GM12878 (cell line): Measurements from ENCODE around the gene KRT222. TPM values are rescaled to one million over a fixed set of nuclear protein-coding genes. Genes with fewer than 3 reads are reported as not detected.

Experiments
- ATAC-seq: fragments of 200-7000 bp; cut with Tn5 transposase; 3 replicates; pipeline ENCODE4 v1.9.1; 2020; ENCODE audit warnings: mild to moderate bottlenecking, moderate library complexity
- BruUV-seq: library from RNA; stranded (reverse); fragments of 400-500 nt; replicated peaks from 2 replicates; lab custom pipeline; 2021; lab: Mats Ljungman, UMichigan
- CTCF ChIA-PET: fragments of 300-600 bp; sonication (Branson Sonifier 250); formaldehyde crosslinking; extraction: SDS; loops from one replicate; lab custom pipeline; 2021; ENCODE audit warnings: inconsistent platforms; lab: Yijun Ruan, JAX
- POLR2A ChIA-PET: fragments of 350-600 bp; formaldehyde crosslinking; extraction: SDS; loops from one replicate; lab custom pipeline; 2021; ENCODE audit warnings: inconsistent platforms; lab: Charles Lee
- RAD21 ChIA-PET: fragments of 300-600 bp; sonication (Branson Sonifier 250); formaldehyde crosslinking; loops from one replicate; lab custom pipeline; 2023; ENCODE audit warnings: antibody characterized with exemption; ENCODE audit not compliant: unreplicated experiment; lab: Charles Lee
- SMC1A ChIA-PET: fragments of 300-600 bp; sonication (Branson Sonifier 250); formaldehyde crosslinking; loops from one replicate; lab custom pipeline; 2023; ENCODE audit not compliant: unreplicated experiment, uncharacterized antibody; lab: Charles Lee
- DNase-seq: peaks from one replicate; pipeline ENCODE4 v3.0.0-alpha.2; 2011; ENCODE audit warnings: low read depth, low spot score
- FAIRE-seq: peaks from 3 replicates; lab custom pipeline; 2011; peaks lifted over from hg19 to GRCh38; lab: Jason Lieb, UNC
- H2AFZ ChIP-seq: 2 replicates; pipeline ENCODE4 v1.6.0; 2011; ENCODE audit warnings: low read depth, low read length, control low read depth; ENCODE audit not compliant: control insufficient read depth
- H3K27ac ChIP-seq: 2 replicates; pipeline ENCODE4 v1.5.1; 2011; ENCODE audit warnings: control low read depth; ENCODE audit not compliant: control insufficient read depth, insufficient read depth
- H3K27me3 ChIP-seq, 2 experiments: replicated peaks in 1 of 2; 2 replicates each; pipeline versions ENCODE4 v1.6.0 to v1.6.1; 2011; ENCODE audit warnings: low read length in 1 of 2; ENCODE audit not compliant: control insufficient read depth in 2 of 2, insufficient read depth in 2 of 2
- H3K36me3 ChIP-seq, 2 experiments: 2 replicates each; pipeline ENCODE4 v1.5.1; 2011; ENCODE audit warnings: low read length in 1 of 2; ENCODE audit not compliant: control insufficient read depth in 2 of 2, insufficient read depth in 2 of 2
- H3K4me1 ChIP-seq: 2 replicates; pipeline ENCODE4 v1.6.1; 2011; ENCODE audit warnings: mild to moderate bottlenecking, low read length, moderate library complexity, mixed read lengths; ENCODE audit not compliant: control insufficient read depth, insufficient read depth
- H3K4me2 ChIP-seq: 2 replicates; pipeline ENCODE4 v1.6.0; 2011; ENCODE audit warnings: control low read depth; ENCODE audit not compliant: control insufficient read depth, insufficient read depth
- H3K4me3 ChIP-seq: fragments of 200-600 bp; sonication (generic); 2 replicates; pipeline ENCODE4 v1.5.1; 2016
- H3K79me2 ChIP-seq: 2 replicates; pipeline ENCODE4 v1.6.0; 2011; ENCODE audit warnings: low read length; ENCODE audit not compliant: control insufficient read depth, insufficient read depth
- H3K9ac ChIP-seq: 2 replicates; pipeline ENCODE4 v1.8.0; 2011; ENCODE audit warnings: low read length, control low read depth, mixed read lengths; ENCODE audit not compliant: control insufficient read depth, insufficient read depth
- H3K9me3 ChIP-seq: replicated peaks from 3 replicates; pipeline ENCODE4 v1.5.1; 2011; ENCODE audit warnings: mild to moderate bottlenecking, low read length; ENCODE audit not compliant: control insufficient read depth, insufficient read depth
- H4K20me1 ChIP-seq: 2 replicates; pipeline ENCODE4 v1.6.0; 2011; ENCODE audit not compliant: control insufficient read depth, insufficient read depth
- ASH2L ChIP-seq: fragments of 300-600, 200-600 bp; sonication (generic); IDR thresholded peaks from 2 replicates; pipeline ENCODE4 v1.6.1; 2017; ENCODE audit warnings: low read depth, mild to moderate bottlenecking, borderline replicate concordance
- ATF7 ChIP-seq: fragments of 450-650 bp; IDR thresholded peaks from 2 replicates; pipeline ENCODE4 v1.6.1; 2016; ENCODE audit warnings: low read depth, mild to moderate bottlenecking
- JUND ChIP-seq: IDR thresholded peaks from 2 replicates; pipeline ENCODE4 v1.6.1; 2012; ENCODE audit warnings: low read depth, mild to moderate bottlenecking, low read length, improper control_type of control experiment, moderate library complexity
- KAT2A ChIP-seq: conservative IDR thresholded peaks from 2 replicates; pipeline ENCODE4 v1.6.1; 2011; ENCODE audit warnings: low read depth, low read length; ENCODE audit not compliant: control insufficient read depth
- POU2F2 ChIP-seq: IDR thresholded peaks from 3 replicates; pipeline ENCODE4 v1.6.1; 2011; ENCODE audit warnings: low read depth, mild to moderate bottlenecking, low read length, borderline replicate concordance
- SIX5 ChIP-seq: IDR thresholded peaks from 2 replicates; pipeline ENCODE4 v1.6.1; 2011; ENCODE audit warnings: mild to moderate bottlenecking, low read depth, low read length, moderate library complexity; ENCODE audit not compliant: severe bottlenecking
- SREBF1 ChIP-seq: IDR thresholded peaks from 2 replicates; pipeline ENCODE4 v1.6.1; 2012; ENCODE audit warnings: mild to moderate bottlenecking, low read length
- STAT1 ChIP-seq: fragments of 450-650 bp; conservative IDR thresholded peaks from 2 replicates; pipeline ENCODE4 v1.6.1; 2014; ENCODE audit warnings: antibody characterized with exemption, mild to moderate bottlenecking
- USF1 ChIP-seq: IDR thresholded peaks from 2 replicates; pipeline ENCODE4 v1.6.1; 2011; ENCODE audit warnings: borderline replicate concordance, low read depth, mild to moderate bottlenecking, moderate library complexity, mixed read lengths, low read length; ENCODE audit not compliant: insufficient read depth; ENCODE audit errors: extremely low read length
- ZBTB33 ChIP-seq: fragments of 450-650 bp; IDR thresholded peaks from 2 replicates; pipeline ENCODE4 v1.6.1; 2017; ENCODE audit warnings: mild to moderate bottlenecking
- WGBS: methylation state at CpG from one replicate; pipeline ENCODE4 v1.1.6; 2016; ENCODE audit warnings: low lambda C conversion rate; ENCODE audit not compliant: insufficient replicate concordance, insufficient coverage; ENCODE audit errors: missing lambda C conversion rate; 5-methylcytosine and 5-hydroxymethylcytosine counted together
- in situ Hi-C: fragments of 300-500 bp; cut with MboI; formaldehyde crosslinking; loops from 9 replicates; pipeline ENCODE4 v1.14.3; 2018; ENCODE audit warnings: mixed read lengths
- intact Hi-C: fragments of 100-400 bp; cut with micrococcal nuclease; formaldehyde crosslinking; loops from one replicate; pipeline ENCODE4 v1.14.2; 2022; ENCODE audit not compliant: unreplicated experiment
- polyA plus RNA-seq, 11 experiments: library from polyadenylated mRNA; depleted of rRNA in 4 of 11; unstranded in 6 of 11; stranded (reverse) in 5 of 11; fragments of >200 nt; fragmentation: Nextera tagmentation in 4 of 11; fragmentation: Illumina TruSeq in 1 of 11; extraction: Ambion mirVana in 4 of 11; extraction: Trizol in 1 of 11; gene quantifications; 1 replicate in 1 of 11; 2 replicates in 10 of 11; pipeline versions ENCODE4 v1.2.1 to v1.2.3, GENCODE V29; 2011 to 2016; ENCODE audit warnings: inconsistent platforms in 2 of 11, missing spikeins in 2 of 11, low read depth in 1 of 11
- total RNA-seq, 4 experiments: library from RNA; depleted of rRNA in 3 of 4; stranded (reverse); fragments of >200 nt in 3 of 4; fragmentation: Illumina TruSeq in 1 of 4; extraction: Trizol in 1 of 4; gene quantifications; 2 replicates each; pipeline versions ENCODE4 v1.2.1 to v1.2.3, GENCODE V29; 2013 to 2021
- TF ChIP-seq, protein P1 (sequence below): fragments of 450-650 bp; formaldehyde crosslinking; IDR thresholded peaks from 2 replicates; pipeline ENCODE4 v1.5.0; 2022; ENCODE audit warnings: mild to moderate bottlenecking, missing genetic modification characterization

Gene KRT222
- total and polyA plus RNA-seq, 10 of the 15 experiments (the other 5 are each of a cell fraction or from before 2014, with no cell fraction given) = 0.21 to 6.4 (median 0.54) TPM; not detected in 1

- 18% methylated on average over 4 of the region's 4 CpGs for WGBS
- POLR2A ChIA-PET = no interaction called here
Observed at GRCh38 chr17:40705584-40705983, 40.6 kb upstream of the KRT222 start.

More at GRCh38 chr17:40705584-40705983, 40.6 kb upstream of the KRT222 start:
- CTCF ChIA-PET = interaction anchor here (0.7 to 1.2 kb wide), 2 partner anchors 11 to 86 kb away, joined by 3 to 4 read pairs; no protein-coding TSS in a partner anchor
- Histone ChIP-seq H3K36me3 (no peaks in the 10 kb centered on the region), H2AFZ (no peak overlapping the region), H3K27me3 (peaks cover 0 to 2% of the 10 kb centered on the region in 2 experiments; a peak in 1 of 4 replicates), H3K4me1 (no peaks in the 10 kb centered on the region), H3K9me3 (no peaks in the 10 kb centered on the region), H3K4me2 (no peak overlapping the region), H4K20me1 (no peaks in the 10 kb centered on the region), H3K9ac (no peak overlapping the region), H3K79me2 (no peaks in the 10 kb centered on the region), H3K4me3 (no peak overlapping the region), H3K27ac (no peak overlapping the region)
- ATAC-seq = no peak
- intact Hi-C loops = no loop called here
- BruUV-seq = no TSS peak
- RAD21 ChIA-PET = no interaction called here
- no peak for FAIRE-seq
- no peak for DNase-seq
- SMC1A ChIA-PET = interaction anchor here (0.6 to 1.8 kb wide), 5 partner anchors 9 to 281 kb away, joined by 3 to 8 read pairs (median 3); no protein-coding TSS in a partner anchor
- TF ChIP-seq SIX5 = no peak
- TF ChIP-seq KAT2A = no peak
- no peak for TF ChIP-seq SREBF1
- TF ChIP-seq JUND = no peak
- TF ChIP-seq USF1 = no peak
- TF ChIP-seq POU2F2 = no peak
- TF ChIP-seq, protein P1, sequence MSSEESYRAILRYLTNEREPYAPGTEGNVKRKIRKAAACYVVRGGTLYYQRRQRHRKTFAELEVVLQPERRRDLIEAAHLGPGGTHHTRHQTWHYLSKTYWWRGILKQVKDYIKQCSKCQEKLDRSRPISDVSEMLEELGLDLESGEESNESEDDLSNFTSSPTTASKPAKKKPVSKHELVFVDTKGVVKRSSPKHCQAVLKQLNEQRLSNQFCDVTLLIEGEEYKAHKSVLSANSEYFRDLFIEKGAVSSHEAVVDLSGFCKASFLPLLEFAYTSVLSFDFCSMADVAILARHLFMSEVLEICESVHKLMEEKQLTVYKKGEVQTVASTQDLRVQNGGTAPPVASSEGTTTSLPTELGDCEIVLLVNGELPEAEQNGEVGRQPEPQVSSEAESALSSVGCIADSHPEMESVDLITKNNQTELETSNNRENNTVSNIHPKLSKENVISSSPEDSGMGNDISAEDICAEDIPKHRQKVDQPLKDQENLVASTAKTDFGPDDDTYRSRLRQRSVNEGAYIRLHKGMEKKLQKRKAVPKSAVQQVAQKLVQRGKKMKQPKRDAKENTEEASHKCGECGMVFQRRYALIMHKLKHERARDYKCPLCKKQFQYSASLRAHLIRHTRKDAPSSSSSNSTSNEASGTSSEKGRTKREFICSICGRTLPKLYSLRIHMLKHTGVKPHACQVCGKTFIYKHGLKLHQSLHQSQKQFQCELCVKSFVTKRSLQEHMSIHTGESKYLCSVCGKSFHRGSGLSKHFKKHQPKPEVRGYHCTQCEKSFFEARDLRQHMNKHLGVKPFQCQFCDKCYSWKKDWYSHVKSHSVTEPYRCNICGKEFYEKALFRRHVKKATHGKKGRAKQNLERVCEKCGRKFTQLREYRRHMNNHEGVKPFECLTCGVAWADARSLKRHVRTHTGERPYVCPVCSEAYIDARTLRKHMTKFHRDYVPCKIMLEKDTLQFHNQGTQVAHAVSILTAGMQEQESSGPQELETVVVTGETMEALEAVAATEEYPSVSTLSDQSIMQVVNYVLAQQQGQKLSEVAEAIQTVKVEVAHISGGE = no peak
- TF ChIP-seq ASH2L = no peak
- TF ChIP-seq ATF7 = no peak
- no peak for TF ChIP-seq ZBTB33
- no peak for TF ChIP-seq STAT1
- in situ Hi-C loops = no loop called here
